A673 (cell line): ENCODE data around the gene MRAP2. TPM values are rescaled to one million over a fixed set of nuclear protein-coding genes. Genes with fewer than 3 reads are reported as not detected.
"Not testable (repeated sequence)": the region's sequence is repeated elsewhere in the genome, so short reads cannot be mapped to it uniquely, and the experiment has no call there.

ENCODE experiments used
- BruUV-seq: library from RNA; stranded (reverse); fragments of 400-500 nt; replicated peaks from 2 replicates; lab custom pipeline; 2021; lab: Mats Ljungman, UMichigan
- CTCF ChIA-PET: fragments of 300-600 bp; sonication (Branson Sonifier 250); formaldehyde crosslinking; loops from one replicate; lab custom pipeline; 2022; ENCODE audit warnings: antibody characterized with exemption; lab: Charles Lee
- POLR2A ChIA-PET: fragments of 300-600 bp; sonication (Branson Sonifier 250); formaldehyde crosslinking; loops from one replicate; lab custom pipeline; 2022; ENCODE audit warnings: antibody characterized with exemption; ENCODE audit not compliant: low non-redundant PET; lab: Charles Lee
- DNase-seq: peaks from one replicate; pipeline ENCODE4 v3.0.0-alpha.2; 2015; ENCODE audit warnings: low spot score
- H3K27ac ChIP-seq: fragments of 200-600 bp; sonication (generic); 2 replicates; pipeline ENCODE4 v1.5.1; 2016; ENCODE audit warnings: mixed run types, low read depth, mild to moderate bottlenecking, mixed read lengths, antibody characterized with exemption, low read length; ENCODE audit not compliant: poor library complexity, severe bottlenecking
- H3K27me3 ChIP-seq: fragments of 200-600 bp; sonication (generic); replicated peaks from 2 replicates; pipeline ENCODE4 v1.6.1; 2017; ENCODE audit warnings: mixed run types, low read depth, mild to moderate bottlenecking, mixed read lengths, antibody characterized with exemption, low read length; ENCODE audit not compliant: insufficient read depth, poor library complexity
- H3K36me3 ChIP-seq: fragments of 200-600 bp; sonication (generic); 2 replicates; pipeline ENCODE4 v1.6.1; 2016; ENCODE audit warnings: mixed run types, mild to moderate bottlenecking, mixed read lengths, antibody characterized with exemption, low read length; ENCODE audit not compliant: insufficient read depth, poor library complexity, severe bottlenecking
- H3K4me1 ChIP-seq: fragments of 200-600 bp; sonication (generic); 2 replicates; pipeline ENCODE4 v1.6.1; 2017; ENCODE audit warnings: mixed run types, mild to moderate bottlenecking, mixed read lengths, antibody characterized with exemption, low read length; ENCODE audit not compliant: insufficient read depth, poor library complexity, severe bottlenecking
- H3K4me3 ChIP-seq: fragments of 200-600 bp; sonication (generic); 2 replicates; pipeline ENCODE4 v1.5.1; 2016; ENCODE audit warnings: low read depth, mixed run types, mild to moderate bottlenecking, mixed read lengths, low read length; ENCODE audit not compliant: poor library complexity, severe bottlenecking
- H3K9me3 ChIP-seq: fragments of 200-600 bp; sonication (generic); 2 replicates; pipeline ENCODE4 v1.6.1; 2016; ENCODE audit warnings: mixed run types, low read depth, mild to moderate bottlenecking, mixed read lengths, antibody characterized with exemption, low read length; ENCODE audit not compliant: poor library complexity, severe bottlenecking
- EZH2 ChIP-seq: fragments of 200-600 bp; sonication (generic); IDR thresholded peaks from 2 replicates; pipeline ENCODE4 v1.6.1; 2017; ENCODE audit warnings: borderline replicate concordance, low read depth, mild to moderate bottlenecking, mixed read lengths, antibody characterized with exemption, low read length; ENCODE audit not compliant: poor library complexity, severe bottlenecking
- intact Hi-C: fragments of 100-400 bp; cut with micrococcal nuclease; formaldehyde crosslinking; loops from one replicate; pipeline ENCODE4 v1.10.0; 2022; ENCODE audit not compliant: unreplicated experiment
- total RNA-seq: library from RNA; stranded (reverse); gene quantifications from 2 replicates; pipeline ENCODE4 v1.2.3, GENCODE V29; 2021
- TF ChIP-seq, protein P1 (sequence below): fragments of 300-800, 200-600 bp; sonication (generic); conservative IDR thresholded peaks from 2 replicates; pipeline ENCODE4 v1.5.1; 2017; ENCODE audit warnings: low read depth, mild to moderate bottlenecking, antibody characterized with exemption, low read length, moderate library complexity, mixed read lengths

MRAP2 gene
- total RNA-seq, 1 experiment from 2014 or later: 0.34 TPM

GRCh38 chr6:84066536-84066935, 33.0 kb downstream of the MRAP2 start:
- H3K27me3 ChIP-seq: no peaks in the 10 kb centered on the region
- BruUV-seq: no TSS peak
- no peaks in the 10 kb centered on the region for H3K4me1 ChIP-seq
- H3K9me3 ChIP-seq: no peaks in the 10 kb centered on the region
- no peak overlapping the region for H3K4me3 ChIP-seq
- ChIA-PET POLR2A (no interaction called here), CTCF (no interaction called here)
- intact Hi-C loops: no loop called here
- H3K27ac ChIP-seq: no peak overlapping the region
- no peak for TF ChIP-seq EZH2
- TF ChIP-seq, protein P1, sequence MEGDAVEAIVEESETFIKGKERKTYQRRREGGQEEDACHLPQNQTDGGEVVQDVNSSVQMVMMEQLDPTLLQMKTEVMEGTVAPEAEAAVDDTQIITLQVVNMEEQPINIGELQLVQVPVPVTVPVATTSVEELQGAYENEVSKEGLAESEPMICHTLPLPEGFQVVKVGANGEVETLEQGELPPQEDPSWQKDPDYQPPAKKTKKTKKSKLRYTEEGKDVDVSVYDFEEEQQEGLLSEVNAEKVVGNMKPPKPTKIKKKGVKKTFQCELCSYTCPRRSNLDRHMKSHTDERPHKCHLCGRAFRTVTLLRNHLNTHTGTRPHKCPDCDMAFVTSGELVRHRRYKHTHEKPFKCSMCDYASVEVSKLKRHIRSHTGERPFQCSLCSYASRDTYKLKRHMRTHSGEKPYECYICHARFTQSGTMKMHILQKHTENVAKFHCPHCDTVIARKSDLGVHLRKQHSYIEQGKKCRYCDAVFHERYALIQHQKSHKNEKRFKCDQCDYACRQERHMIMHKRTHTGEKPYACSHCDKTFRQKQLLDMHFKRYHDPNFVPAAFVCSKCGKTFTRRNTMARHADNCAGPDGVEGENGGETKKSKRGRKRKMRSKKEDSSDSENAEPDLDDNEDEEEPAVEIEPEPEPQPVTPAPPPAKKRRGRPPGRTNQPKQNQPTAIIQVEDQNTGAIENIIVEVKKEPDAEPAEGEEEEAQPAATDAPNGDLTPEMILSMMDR: no peak
- no peak for DNase-seq
- H3K36me3 ChIP-seq: no peaks in the 10 kb centered on the region

- H3K36me3 ChIP-seq, H3K9me3 ChIP-seq, H3K27me3 ChIP-seq, H3K27ac ChIP-seq, CTCF ChIA-PET, DNase-seq, intact Hi-C loops, POLR2A ChIA-PET, H3K4me1 ChIP-seq, BruUV-seq, H3K4me3 ChIP-seq: not testable (repeated sequence)
Measured at GRCh38 chr6:84068873-84069272, 35.3 kb downstream of the MRAP2 start.

GRCh38 chr6:84072442-84072997, 38.9 kb downstream of the MRAP2 start:
- no TSS peak for BruUV-seq
- DNase-seq: no peak
- Histone ChIP-seq H3K4me1 (no peaks in the 10 kb centered on the region), H3K9me3 (no peaks in the 10 kb centered on the region), H3K27ac (no peak overlapping the region), H3K36me3 (no peaks in the 10 kb centered on the region), H3K27me3 (no peaks in the 10 kb centered on the region), H3K4me3 (no peak overlapping the region)
- intact Hi-C loops: no loop called here
- TF ChIP-seq EZH2: no peak
- TF ChIP-seq, protein P1: no peak
- CTCF ChIA-PET: no interaction called here
- POLR2A ChIA-PET: no interaction called here
